ENCODE data around the gene ZNF513.

- TF ChIP-seq POLR2A (IDR thresholded peaks at IDR 0.05) (no peak), CTCF (IDR thresholded peaks at IDR 0.05) (no peak)
Observed at GRCh38 chr2:27420996-27421395, 40.5 kb upstream of the ZNF513 start.
